IPS DF 19.7 (cell line): ENCODE results near the gene H2BK1.

Source experiments
- DNase-seq: peaks from one replicate; pipeline ENCODE4 v3.0.0-alpha.2; 2013; ENCODE audit warnings: low read depth, low spot score

The H2BK1 gene

DNA sequence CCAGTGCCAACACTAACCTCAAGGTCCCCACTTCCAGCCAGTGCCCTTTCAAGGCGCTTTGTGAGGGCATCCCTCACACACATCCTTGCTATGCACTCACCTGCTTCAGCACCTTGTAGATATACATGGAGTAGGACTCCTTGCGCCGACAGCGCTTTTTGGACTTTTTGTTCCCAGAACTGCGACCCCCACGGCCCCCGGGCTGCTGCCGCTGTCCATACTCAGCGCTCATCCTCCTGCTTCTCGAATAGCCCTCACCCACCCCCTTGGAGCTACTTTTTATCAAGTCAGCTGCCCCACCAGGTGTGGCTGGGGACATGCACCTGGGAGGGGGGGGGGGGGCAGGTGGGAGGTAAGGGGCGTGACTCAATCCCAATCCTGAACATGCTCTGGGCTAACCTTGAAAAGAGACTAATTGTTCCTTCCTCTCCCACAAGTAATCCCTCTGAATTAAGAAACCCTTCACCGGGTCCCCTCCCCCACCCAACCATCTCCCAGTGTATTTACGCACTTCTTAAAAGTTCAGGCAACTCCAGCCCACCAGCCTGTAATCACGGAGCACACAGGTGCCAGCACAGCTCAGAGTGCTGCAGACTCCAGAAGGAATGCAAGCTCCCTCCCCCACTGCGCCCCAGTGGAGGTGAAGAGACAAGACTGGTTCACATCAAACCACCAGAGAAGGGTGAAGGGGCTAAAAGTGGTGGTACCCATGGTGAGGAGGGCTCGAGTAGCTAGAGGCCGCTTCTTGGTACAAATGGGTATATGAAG lies at the start of gene H2BK1:
Gene H2BK1 (minus strand): TSS at position 402 of the 768 bp plus-strand sequence. CDS start 170 bp downstream, at position 232.
- peak; percentile 12 for DNase-seq

DNA sequence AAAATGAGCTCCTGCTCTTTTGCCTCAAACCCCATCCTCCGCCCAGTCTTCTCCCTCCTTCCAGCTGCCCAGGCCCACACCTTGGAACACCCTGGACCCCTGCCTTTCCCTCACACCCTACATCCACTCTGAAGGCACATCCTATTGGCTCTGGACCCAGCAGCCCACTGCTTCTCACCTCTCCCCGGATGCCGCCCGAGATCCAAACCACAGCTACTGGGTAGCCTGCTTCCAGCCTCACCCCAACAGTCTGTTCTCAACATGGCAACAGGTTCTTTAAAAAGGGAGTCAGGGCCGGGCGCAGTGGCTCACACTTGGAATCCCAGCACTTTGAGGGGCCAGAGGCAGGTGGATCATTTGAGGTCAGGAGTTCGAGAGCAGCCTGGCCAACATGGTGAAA lies 47.7 kb upstream of the H2BK1 start:
- DNase-seq, result no peak

DNA sequence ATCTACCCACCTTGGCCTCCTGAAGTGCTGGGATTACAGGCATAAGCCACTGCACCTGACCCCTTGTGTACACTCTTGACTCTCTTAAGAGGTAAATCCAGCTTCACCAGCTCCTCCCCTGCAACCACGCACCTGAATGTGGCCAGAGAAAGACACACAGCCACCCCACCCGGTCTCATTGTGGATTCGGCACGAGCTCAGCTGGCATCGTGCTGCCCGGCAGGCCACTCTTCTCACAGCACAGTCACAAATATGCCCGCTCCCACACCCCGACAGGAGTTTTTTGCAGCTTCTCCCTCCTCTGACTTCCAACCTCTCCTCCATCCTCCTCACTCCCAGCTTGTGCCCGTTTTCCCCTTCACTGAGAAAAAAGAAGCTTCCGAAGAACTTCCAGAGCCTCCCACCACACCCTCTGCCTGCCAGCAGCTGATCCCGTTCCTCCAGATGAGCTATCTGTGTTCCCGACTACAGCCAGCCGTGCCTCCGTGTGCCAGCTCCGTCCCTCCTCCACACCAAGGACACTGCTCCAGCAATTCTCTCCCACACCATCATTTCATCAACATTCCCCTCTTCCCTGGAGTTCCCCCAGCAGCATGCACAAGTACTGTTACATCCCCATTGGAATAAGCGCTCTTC lies 46.2 kb upstream of the H2BK1 start:
- no peak for DNase-seq

DNA sequence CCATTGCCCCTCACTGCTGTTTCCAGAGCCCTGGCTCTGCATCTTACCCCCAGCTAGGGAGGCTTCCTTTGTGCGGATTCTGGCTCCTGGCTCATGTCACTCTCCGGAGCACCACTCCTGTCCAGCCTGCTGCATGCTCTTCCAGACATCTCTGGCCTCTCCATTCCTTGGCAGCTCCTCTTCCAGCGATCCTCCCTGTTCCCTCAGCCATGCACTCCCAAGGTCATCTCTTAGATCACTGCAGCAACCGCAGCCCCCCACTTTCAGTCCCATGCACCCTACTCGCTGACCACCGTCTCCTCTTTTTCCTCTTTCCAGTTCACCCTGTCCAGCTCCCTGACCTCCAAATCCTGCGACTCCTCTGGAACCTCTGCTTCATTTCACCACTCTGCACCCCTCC lies 45.1 kb upstream of the H2BK1 start:
- DNase-seq, result no peak

DNA sequence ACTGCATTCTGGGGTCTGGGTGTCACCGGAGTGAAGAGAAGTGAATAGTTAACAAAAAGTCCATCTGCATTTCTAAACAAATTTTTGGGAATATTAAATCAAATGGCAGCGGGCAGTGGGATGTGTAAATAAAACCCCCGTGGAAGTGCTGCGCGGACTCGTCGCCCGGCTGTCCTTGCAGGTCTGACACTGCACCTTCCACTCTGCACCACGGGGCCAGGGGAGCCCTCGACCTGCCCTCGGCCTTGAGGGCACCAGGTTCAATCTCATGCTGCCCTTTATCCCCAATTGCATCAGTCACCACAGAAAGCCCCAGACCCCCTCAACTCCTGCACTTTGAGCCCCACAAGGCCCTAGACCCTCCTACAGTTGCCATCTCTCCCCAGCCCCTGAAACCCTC lies 44.6 kb upstream of the H2BK1 start:
- DNase-seq, result no peak

DNA sequence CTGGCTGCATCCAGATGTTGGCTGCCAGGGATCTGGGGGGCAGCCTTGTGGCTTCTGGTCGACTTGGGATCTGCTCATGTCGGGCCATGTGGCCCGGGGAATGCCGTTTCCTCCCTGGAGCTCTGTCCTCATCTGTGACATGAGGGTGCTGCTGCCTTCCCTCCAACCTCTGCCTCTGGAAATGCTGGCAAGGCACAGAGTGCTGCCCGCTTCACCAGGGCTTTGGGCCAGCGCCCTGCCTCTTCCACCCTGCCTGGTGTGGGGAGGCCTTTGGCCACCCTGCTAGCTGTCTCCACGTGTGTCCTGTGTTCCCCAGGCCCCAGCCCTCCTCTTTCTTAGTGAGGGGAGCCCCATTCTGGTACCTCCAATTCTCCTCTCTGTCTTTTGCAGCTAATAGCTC lies 44.0 kb upstream of the H2BK1 start:
- no peak for DNase-seq

DNA sequence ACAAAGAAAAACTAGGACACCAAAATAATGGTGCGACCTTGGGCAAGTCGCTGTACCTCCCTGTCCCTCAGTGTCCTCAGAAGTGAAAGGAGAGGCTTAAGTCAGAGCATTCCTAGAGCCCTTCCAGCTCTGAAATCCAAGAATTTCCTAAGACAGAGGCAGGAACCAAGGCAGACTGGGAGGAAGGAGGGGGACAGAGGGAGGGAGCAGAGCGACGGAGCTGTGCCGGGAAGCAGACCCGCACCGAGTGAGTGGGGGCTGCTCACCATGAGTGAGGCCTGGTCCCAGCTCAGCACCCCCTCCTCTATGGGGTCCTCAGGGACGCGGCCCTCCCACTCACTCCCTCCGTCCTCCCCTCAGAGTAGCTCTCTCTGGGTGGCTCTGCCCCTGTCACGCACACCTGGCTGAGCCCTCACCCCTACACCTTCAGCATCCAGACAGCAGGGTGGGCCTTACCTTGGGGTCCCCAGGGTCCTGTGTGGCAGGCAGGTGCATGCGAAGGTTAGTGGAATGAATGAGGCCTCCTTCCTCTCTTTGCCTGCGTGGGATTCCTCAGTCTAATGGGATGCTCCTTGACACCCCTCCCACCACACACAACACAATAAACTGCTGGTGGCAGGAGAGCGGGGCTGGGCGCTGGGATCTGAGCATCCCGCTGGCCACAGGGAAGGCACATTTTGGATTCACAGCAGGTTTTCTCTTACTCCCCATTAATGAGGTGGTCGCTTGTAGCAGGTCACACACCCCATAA lies 42.8 kb upstream of the H2BK1 start:
- DNase-seq, result no peak

DNA sequence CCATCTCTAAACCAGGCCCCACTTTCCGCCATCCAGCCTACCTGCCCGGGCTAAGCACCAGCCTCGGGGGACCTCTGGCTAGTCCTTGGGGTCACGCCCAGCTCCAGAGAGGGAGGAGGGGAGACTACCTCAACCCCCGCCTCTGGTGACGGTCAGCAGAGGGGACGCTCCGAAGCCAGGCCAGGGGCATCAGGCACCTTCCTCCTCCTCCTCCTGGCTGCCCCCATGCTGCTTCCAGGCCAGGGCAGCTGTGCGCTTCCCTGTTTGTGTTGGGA lies 42.2 kb upstream of the H2BK1 start:
- DNase-seq, result no peak

DNA sequence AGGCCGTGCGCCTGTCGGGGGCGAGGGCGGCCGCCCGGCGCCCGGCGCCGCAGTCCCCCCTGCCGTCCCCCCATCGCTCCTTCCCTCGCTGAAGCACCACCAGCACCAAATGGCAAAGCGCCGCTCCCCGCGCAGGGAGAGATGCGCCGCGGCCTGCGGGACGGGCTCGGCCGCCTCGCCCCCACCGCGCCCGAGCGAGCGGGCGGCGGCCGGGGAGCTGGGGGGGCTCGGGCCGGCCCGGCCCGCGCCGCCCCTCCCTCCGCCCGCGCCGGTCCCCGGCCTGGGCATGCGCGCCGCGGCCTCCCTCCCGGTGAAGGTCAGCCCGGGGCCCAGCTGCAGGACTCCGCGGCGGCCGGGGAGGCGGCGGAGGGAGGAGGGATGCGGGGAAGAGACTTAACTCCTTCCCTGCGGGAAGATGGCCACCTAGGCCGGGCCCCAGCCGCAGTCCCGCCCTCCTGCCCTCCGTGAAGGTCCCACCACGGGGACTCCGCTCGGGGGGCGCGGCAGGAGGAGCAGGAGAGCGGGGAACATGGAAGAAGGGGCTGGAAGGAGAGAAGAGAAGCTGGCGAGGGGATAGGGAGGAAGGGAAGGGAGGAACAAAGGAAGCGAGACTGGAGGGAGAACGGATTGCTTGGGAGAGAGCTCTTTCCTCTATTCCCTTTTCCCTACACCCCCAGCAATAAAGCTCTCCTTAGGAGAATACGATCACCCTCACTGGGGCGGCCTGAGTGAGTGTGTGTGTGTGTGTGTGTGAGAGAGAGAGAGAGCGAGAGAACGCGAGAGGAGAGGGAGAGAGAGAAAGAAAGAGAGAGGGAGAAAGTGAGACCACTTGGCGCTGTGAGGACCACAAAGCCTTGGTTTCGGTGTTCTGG lies 41.6 kb upstream of the H2BK1 start:
- no peak for DNase-seq

DNA sequence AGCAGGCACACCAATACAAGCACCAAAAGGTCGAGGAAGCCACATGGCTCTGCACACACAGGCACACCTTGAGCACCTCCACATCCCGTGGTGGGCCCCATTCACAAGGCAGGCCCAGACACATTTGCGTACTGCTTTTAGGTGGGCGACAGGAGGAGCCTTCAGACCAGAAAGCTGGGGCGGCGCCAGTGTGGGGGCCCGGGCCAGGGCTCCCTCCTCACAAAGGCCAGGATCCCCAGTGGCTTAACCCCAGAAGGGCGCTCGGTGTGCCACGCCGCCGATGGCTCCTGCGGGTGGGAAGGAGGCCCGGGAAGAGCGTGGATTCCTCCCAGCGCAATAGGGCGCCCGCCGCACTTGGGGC lies 41.0 kb upstream of the H2BK1 start:
- DNase-seq, result no peak

DNA sequence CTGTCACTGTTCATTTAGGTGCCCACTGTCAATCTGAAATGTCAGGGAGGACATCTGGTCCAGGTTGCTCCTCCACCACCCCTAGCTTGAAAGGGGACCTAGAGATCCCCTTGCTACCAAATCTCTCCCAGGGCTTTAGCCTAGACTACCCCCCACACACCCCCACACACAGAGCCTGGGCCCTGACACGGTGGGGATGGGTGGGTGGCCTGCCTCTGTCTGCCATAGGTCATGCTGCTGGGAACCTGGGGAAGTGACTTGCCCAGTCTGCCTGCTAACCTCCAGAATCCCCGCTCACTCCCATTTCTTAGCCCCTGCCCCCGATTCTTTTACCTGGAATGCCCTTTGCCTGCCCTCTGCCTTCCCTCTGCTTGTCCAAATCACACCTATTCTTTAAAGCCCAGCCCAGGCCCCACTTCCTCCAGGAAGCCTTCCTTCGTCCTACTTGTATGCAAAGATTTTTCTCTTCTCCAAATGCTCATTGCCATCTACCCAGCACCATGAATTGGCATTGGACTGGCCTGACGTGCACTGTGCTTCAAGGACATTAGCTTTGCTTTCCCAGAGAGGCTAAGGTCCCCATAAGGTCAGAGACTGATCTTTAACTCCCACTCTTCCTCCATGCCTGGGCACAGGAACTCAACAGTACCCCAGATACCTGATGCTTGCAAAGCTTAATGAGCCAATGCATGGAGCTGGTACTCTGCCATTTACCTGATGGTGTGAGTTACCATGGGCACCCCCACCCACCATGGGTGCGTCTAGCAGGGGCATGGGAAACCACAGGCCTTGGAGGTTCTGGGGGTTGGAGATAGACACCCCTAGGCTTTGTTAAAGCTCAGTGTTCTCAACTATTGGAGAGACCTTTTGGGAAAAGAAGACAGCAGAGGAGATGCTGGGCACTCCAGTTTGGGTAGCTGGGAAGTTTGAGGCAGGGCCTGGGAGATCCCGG lies 40.2 kb upstream of the H2BK1 start:
- DNase-seq, result no peak

DNA sequence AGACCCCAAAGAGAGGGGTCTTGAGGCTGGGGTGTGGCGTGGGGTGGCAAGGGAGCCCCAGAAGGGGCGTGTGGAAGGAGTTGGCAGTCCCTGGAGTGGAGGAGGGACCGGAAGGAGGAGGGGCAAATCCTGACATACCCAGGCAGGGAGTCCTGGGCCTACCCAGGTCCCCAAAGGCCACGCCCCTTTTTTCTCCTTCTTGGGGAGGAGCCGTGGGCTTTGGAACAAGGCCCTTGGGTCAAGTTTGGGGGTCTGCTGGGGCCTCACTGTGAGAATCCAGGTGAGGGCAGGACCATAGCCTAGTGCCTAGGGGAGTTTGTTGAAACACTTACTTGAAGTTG lies 39.4 kb upstream of the H2BK1 start:
- DNase-seq, result no peak

DNA sequence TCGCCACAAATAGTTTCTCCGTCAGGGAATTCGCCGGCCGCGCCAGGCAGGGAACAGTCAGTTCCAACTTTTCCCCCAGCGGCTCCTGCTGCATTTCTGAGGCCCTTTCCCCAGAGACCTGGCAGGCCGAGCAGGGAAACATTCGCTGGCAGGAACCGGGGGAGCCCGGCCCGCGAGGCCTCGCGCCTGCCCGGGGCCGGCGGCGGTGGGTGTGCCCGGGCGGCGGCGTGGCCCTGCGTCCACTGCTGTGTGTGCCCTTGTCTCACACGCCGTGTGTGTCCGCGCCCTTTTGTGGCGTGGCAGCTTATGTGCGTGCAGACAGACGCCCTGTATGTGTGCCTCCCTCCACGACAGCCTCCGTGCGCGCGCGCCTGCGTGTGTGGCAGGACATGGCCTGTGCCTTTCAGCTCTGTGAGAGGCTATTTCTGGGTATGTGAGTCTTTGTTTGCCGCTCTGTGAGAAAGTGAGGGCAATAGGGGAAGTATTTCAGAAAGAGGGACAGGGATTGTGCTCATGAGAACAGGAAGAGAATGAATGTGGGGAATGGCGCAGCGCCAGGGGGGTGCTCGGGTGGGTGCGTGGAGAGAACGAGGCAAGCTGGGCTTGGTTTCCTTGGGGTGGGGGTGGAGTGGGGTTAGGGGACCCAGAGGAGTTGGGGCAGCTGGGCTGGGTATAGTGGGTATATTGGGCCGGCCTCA lies 38.9 kb upstream of the H2BK1 start:
- no peak for DNase-seq

DNA sequence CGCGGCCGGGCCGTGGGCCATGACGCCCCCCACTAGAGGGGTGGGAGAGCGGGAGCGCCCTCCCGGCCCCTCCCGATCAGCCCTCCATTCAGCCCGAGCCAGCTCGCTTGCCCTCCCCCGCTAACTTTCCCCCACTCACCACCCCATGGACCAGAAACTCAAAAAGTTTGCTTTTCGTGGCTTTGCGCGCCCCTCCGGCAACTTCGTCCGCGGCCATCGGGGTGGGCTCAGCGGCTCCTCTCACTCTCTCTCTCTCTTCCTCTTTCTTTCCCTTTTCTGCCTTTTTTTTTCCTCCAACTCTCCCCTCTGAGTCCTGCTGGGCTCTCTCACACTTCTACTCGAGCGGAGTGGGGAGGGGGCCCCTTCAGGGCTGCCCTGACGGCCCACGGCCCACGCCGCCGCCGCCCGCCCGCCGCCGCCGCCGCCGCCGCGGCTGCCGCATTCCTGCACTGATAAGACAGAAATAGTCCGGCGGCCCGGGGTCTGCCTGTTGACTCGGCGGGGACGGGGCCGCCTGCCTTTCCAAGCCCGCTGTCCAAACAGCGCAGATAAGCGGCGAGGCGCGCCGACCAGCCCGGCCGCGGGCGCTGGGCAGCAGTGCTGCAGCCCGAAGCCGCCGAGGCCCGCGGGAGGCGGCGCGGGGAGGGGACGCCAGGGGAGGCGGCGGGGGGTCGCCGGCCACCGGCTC lies 38.2 kb upstream of the H2BK1 start, which contains the start of gene SMARCD3:
Gene SMARCD3 (minus strand): TSS at position 349 of the 688 bp plus-strand sequence. CDS start 132 bp downstream, at position 217.
- no peak for DNase-seq

DNA sequence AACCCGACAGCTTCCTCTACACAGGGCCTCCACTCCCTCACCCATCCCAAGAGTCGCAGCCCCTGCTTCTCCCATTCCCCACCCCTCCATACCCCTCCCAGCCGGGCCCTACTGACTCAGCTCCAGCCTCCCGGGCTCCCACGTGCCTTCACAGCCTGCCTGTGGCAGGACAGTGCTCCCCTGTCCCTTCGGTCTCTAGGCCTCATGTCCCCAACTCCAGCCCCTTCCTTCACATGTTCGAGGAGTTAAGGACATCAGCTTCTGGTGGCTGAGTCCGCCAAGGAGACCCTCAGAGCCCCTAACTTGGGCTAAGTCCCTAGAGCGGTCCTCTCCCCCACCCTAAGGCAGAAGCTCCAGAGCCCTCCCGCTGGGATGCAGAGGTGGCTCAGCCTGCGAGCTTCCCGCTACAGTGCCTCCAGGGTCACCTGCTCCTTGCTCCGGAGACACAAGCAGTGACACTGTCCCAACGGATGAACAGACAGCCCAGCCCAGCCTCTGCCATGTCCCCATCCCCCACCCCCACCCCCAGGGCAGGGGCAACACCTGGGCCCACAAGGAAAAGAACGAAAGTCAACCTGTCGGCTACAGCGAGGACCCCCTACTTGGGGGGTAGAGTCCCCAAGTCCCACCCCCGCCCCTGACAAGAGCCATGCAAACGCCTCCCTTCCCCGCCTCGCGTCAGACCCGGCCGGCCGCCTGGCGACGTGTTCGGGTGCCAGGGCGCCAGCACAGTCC lies 37.5 kb upstream of the H2BK1 start:
- DNase-seq, result no peak

DNA sequence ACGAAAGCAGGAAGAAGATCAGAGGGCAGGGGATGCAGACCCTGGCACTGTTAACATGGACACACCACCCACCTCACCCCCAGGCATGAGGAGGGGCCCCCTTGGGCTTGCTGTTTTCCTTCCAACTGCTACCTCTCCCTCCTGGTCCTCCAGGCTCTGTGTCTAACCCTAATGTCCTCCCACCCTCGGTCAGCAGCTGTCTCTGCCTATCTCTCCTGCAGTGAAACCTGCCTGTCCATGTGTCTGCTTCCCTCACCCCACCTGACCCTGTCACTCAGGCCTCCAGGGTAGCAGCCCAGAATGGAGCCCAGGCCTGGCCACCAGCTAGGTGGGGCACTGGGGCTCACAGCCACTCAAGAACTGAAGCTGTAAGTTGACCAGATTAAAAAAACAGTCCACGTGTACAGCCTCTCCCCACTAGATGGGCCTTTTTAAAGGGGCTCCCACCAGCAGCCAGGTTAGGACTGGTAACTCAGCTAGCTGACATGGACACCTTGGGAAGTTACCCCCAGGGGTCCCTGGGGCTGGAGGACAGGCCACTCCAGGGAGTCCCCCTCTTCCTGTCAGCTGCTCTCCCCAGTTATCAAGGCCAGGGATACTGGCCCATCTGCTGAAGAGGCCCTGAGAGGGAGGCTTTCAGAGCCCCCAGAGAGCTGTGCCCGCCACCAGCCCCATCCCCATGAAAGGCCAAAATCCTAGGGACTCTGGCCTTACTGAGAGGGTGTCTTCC lies 36.7 kb upstream of the H2BK1 start:
- DNase-seq, result no peak

DNA sequence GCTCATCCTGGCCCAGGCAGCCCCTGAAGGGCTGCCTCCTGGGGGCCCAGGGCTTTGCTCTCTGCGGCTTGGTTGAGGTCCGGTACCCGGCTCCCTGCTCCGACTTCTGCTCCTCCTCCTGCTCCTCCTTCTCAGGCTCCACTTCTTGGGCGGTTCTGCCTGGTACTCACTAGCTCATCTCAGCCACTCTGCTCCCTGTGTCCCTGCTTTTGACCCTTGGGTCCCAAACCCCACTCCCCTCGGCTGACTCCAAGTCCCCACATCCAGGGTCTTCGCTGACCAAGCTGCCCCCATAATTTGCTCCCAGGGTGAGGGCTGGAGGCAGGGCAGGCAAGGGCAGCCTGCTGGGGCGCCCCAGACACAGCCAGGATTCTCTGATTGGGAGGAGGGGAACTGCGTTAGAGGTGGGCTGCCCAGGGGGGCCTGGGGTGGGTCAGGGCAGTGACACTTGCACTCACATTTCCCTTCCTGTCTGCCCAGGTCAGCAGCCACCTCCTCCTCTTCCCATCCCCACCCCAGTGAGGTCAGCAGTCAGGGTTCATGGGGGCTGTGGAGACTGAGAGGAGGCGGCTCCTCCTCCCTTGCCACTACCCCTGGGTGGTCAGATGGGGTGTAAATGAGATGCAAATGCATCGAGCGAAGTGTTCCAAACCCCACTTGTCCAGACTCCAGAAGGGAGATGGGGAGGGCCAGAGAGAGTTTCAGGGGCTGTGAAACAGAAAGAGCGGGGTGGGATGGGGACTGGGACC lies 36.0 kb upstream of the H2BK1 start:
- no peak for DNase-seq
